Glomerular visceral epithelial cell (primary cell): ENCODE data around the gene EXT2.
A peak's percentile ranks its signal among the peaks of the same experiment; 100 is the strongest.

Experiments
- DNase-seq: peaks from one replicate; pipeline ENCODE4 v3.0.0-alpha.2; 2016; ENCODE audit errors: extremely low spot score

EXT2 gene

GRCh38 chr11:44085330-44085729, 10.1 kb upstream of the EXT2 start:
- DNase-seq: no peak

DNA sequence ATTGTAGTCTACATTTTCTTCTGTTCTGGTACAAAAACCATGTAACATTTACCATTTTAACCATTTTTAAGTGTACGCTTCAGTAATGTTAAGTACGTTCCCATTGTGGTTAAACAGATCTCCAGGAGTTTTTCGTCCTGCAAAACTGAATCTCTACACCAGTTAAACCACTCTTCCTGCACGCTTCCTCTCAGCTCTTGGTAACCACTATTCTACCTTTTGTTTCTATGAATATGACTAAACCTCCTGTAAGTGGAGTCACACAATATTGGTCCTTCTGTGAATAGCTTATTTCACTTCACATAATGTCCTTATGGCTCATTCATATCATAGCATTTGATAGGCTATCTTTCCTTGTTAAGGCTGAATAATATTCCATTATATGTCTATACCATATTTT, 7.1 kb upstream of the EXT2 start:
- no peak for DNase-seq

GRCh38 chr11:44088871-44089270, 6.6 kb upstream of the EXT2 start:
- DNase-seq: no peak

- DNase-seq: no peak
Measured at GRCh38 chr11:44090539-44090938, 4.9 kb upstream of the EXT2 start.

GRCh38 chr11:44094260-44094868, 1.1 kb upstream of the EXT2 start:
- DNase-seq: peak; percentile 80

DNA sequence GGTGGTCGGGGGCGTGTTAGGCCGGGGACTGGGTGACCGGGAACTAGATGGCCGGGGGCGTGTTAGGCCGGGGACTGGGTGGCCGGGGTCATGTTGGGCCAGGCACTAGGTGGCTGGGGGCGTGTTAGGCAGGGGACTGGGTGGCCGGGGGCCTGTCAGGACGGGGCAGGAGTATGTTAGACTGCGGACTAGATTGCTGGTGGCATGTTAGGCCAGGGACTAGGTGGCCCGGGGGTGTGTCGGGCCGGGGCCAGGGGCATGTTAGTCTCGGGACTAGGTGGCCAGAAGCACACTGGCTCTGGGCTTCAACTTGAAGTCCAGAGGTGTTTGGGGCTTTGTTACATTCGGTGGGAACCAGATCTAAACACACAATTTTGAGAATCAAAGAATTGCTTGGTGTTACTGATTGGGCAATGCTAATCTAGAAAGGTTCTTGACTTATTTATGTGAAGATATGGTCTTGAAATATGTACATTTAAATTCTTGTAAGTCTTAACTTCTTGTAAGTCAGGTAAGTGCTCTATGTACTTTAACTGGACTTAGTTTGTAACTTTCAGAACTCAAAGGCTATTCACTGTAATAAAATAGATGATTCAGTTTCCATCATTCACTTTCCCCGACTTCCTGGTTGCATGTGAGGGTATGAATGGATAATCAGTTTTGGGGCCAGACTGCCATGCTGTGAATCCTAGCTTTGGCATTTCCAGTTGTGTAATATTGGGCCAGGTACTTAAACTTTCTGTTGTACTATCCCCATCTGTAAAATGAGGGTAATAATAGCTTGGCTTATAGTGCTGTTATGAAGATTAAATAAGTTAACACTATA, 1.1 kb downstream of the EXT2 start:
- DNase-seq: peak; percentile 18

GRCh38 chr11:44097821-44098220, 2.3 kb downstream of the EXT2 start:
- DNase-seq: no peak

- no peak for DNase-seq
Measured at GRCh38 chr11:44101098-44101497, 5.6 kb downstream of the EXT2 start.

DNA sequence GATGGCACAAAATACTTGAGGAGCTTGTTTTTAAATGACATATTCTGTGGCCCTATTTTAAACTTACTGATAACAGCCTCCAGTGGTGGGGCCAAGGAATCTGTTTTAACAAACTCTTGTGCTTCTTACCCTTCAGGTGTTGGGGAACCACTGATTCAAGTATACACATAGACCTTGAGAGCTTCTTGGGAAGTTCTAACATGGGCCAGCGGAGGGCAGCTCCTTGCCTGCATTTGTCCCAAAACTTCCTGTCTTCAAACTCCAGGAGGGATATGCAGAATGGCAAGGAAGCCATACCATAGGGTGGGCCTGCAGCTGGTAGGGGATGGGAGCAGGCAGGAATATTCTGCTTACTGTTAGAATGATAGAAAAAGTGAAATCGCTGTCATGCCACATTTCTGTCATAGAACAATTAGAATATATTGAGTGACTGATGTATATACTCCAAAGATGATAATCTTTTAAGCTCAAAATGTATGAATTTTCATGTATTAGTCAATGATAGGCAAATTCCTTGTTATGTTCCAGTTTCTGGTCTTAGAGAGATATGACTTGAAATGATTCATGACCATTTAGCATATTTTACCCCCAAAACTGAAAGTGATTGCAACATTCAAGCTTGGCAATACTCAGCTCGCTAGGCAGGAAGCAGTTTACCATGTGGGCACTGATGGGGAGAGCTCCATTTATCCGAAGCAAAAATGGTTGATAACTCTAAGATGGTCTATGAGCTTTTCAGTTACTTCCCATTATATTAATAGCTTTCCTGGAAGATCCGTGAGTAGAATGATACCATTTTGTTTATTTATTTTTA, 9.2 kb downstream of the EXT2 start:
- peak; percentile 2 for DNase-seq

DNA sequence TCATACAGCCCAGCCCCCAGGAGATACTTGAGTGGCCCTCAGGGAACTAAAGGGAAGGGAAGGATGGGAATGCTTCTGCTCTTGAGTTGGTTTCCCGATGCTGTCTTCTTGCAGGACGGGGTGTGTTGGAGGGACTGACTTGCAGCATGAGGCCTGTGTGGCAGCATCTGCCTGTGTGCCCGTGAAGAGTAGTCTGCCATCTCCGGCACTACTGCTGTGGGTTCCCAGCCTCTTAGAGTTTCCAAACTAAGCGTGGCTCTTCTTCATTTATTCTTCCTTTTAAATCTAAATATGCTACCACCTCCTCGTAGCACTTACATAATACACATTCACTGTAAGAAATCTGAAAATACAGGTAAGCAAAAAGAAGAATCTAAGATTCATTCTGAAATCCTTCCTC, 12.8 kb downstream of the EXT2 start:
- no peak for DNase-seq

- DNase-seq: peak; percentile 48
Measured at GRCh38 chr11:44110231-44110679, 14.8 kb downstream of the EXT2 start.

DNA sequence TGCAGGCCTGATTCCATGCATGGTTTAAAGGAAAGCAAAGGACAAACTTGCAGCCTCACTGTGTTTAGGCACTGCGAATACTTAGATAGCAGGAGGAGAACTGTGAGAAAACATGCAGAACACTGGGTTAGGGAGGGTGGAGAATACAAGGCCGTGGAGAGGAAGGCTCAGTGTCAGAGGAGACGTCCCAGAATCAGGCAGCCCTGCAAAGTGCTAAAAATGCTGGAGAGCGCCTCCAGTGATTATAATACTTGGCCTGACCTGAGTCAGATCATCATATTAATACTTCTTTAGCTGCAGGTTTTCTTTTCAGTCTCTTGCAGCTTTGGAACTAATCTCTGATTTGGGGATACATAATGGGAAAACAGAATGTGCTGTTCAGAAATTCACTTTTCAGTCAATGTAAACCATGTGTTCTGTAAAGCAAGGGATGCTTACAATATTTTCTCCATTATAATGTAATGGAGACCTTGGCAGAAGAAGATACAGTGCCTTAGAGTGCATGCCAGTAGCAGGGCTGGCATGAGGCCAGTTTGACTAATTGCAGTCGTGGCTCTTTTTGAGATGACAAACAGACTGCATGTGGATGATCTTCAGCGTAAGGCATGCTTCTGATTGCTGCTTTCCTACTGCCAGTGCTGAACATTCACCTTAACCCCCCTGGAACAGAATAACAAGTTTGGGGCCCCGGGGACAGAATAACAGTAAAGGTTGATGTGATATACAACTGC, 16.8 kb downstream of the EXT2 start:
- DNase-seq: peak; percentile 3

- DNase-seq: no peak
Measured at GRCh38 chr11:44113018-44113417, 17.5 kb downstream of the EXT2 start.

DNA sequence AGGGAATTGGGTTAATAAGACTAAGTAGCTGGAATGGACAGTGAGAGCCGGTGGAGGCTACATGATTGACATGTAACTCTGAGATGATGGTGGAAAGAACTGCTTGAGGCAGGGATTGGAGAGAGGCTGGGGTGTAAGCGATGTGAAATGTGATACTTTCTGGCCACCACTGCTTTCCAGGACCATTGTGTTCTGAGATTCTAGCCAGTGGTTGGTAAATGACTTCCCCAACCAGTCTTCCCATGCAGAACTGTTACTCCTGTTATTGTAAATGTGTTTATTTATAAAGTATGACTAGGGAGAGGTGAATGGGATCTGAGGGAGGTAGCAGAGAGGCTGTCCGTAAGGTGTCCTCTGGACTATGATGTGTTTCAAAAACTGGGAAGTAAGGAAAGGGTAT, 18.1 kb downstream of the EXT2 start:
- no peak for DNase-seq

DNA sequence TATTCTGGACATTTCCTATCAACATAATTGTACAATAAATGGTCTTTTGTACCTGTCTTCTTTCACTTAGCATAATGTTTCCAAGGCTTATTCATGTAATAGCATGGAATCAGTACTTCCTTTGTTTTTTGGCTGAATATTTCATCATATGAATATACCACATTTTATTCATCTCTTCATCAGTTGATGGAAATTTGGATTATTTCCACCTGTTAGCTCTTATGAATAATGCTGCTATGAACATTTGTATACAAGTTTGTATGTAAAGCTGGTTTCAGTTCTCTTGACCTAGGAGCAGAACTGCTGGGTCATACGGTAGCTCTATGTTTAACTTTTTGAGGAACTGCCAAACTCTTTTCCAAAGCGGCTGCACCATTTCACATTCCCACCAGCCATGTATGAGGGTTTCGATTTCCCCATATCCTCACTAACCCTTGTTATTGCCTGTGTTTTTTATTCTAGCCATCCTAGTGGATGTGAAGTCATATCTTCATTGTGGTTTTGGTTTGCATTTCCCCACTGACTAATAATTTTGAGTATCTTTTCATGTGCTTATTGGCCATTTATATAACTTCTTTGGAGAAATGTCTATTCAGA, 20.9 kb downstream of the EXT2 start:
- DNase-seq: no peak

DNA sequence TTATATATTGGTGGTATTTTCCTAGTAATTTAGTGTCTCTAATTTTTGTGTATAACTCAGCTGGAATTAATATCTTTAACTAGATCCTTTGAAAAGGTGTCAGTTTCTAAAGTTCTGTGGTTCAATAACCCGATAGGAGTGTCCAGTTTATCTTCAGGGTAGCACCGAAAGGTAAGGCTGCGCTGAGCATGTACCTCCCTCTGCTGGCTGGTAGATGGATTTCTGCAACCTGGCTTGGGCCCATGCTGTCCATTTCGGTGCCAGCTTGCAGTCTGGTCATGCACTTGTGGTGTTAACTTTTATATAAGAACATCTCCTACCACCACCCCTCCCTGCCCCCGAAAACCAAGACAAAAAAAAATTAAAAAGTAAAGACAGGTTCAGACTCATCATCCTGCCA, 24.7 kb downstream of the EXT2 start:
- DNase-seq: peak; percentile 2

- no peak for DNase-seq
Measured at GRCh38 chr11:44125598-44125997, 30.1 kb downstream of the EXT2 start.

DNA sequence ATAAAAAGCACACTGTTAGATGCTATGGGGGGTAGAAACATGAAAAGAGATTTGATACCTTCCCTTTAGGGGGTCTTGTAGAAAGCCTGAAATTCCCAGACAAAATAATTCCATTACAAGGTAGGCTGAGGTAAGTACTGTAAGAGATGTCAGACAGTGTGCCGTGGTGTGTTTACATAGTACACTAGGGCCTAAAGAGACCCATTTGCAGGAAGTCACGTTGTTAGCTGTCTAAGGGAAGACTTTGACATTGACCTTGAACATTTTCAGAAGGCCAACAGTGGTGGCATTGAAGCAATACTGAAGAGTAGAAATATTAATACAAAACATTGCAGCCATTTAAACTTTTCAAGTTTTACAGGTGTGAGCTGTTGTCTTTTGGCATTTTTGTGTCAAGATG, 30.8 kb downstream of the EXT2 start:
- no peak for DNase-seq

DNA sequence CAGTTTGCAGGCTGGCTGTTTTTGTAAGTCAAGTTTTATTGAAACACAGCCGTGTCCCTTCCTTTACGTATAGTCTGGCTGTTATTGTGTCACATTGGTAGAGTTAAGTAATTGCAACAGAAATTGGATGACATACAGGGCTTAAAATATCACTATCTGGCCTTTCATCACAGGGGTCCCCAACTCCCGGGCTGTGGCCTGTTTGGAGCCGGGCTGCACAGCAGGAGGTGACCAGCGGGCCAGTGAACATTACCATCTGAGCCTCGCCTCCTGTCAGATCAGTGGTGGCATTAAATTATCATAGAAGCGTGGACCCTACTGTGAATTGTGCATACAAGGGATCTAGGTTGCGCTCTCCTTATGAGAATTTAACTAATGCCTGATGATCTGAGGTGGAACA, 31.7 kb downstream of the EXT2 start:
- no peak for DNase-seq

- DNase-seq: no peak
Measured at GRCh38 chr11:44128729-44129128, 33.3 kb downstream of the EXT2 start.

- DNase-seq: no peak
Measured at GRCh38 chr11:44130751-44131150, 35.3 kb downstream of the EXT2 start.
